ENCODE measurements around the gene GRK4.

GRCh38 chr4:2963966-2964471 is 648 bp downstream of the GRK4 start:
- TF ChIP-seq CTCF (IDR thresholded peaks at IDR 0.05) (no peak), EP300 (IDR thresholded peaks at IDR 0.05) (no peak), POLR2A (IDR thresholded peaks at IDR 0.05) (no peak)
